Testis (tissue), 2 donors: ENCODE results near the gene PCGF1.

ENCODE experiments used
- POLR2A ChIP-seq: fragments of 450-650 bp; IDR thresholded peaks from one replicate; pipeline ENCODE4 v1.6.1; 2017; ENCODE audit warnings: antibody characterized with exemption, mild to moderate bottlenecking, moderate library complexity
- TF ChIP-seq, protein P1 (sequence below), 3 experiments: fragments of 450-650 bp in 2 of 3; fragments of 200-600 bp in 1 of 3; sonication (generic) in 1 of 3; IDR thresholded peaks; one replicate each; pipeline ENCODE4 v1.5.1; 2016 to 2019; ENCODE audit warnings: antibody characterized with exemption in 3 of 3, mild to moderate bottlenecking in 2 of 3, moderate library complexity in 1 of 3

DNA sequence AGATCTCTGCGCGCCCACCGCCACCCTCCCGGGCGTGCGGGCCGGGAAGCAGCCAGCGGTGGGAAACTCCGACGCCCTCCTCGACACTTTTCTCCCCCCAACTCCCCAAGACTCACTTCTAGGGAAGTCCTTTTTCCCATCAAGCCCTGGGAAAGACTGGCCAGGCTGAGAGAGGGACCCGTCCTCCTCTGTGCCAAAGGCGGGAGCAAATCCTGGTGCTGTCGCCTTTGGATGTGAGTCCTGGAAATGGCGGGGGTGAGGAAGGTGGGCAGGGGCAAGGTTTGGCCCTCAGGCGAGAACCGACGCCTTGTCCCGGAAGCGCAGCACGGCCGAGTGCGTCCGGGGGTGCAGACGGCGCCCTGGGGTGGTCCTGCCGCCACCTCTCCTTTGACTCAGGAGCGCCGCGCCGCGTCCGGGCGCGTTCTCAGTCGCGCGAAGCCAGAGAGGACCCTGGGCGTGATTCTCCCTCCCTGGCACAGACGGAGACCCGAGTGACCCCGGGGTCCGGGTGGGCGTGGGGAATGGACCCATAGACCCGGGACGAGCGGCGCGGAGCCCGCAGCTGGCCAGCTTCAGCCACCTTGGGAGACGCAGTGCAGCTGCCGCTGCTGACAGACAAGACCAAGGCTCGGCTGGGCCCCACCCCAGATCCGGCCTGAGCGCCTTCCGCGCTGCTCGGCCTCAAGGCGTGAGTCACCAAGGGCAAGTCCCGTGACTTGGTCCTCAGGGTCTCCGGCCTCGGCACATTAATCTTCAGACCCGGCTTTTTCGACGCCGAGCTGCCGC lies 4.6 kb downstream of the PCGF1 start:
- TF ChIP-seq, protein P1, sequence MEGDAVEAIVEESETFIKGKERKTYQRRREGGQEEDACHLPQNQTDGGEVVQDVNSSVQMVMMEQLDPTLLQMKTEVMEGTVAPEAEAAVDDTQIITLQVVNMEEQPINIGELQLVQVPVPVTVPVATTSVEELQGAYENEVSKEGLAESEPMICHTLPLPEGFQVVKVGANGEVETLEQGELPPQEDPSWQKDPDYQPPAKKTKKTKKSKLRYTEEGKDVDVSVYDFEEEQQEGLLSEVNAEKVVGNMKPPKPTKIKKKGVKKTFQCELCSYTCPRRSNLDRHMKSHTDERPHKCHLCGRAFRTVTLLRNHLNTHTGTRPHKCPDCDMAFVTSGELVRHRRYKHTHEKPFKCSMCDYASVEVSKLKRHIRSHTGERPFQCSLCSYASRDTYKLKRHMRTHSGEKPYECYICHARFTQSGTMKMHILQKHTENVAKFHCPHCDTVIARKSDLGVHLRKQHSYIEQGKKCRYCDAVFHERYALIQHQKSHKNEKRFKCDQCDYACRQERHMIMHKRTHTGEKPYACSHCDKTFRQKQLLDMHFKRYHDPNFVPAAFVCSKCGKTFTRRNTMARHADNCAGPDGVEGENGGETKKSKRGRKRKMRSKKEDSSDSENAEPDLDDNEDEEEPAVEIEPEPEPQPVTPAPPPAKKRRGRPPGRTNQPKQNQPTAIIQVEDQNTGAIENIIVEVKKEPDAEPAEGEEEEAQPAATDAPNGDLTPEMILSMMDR (IDR thresholded peaks at IDR 0.05), result no peak
- TF ChIP-seq POLR2A, result no peak
